GM23338 (cell line): ENCODE measurements around the gene DELE1. TPM values are rescaled to one million over a fixed set of nuclear protein-coding genes. Genes with fewer than 3 reads are reported as not detected.

Source experiments
- ATAC-seq: fragments of 200-7000 bp; cut with Tn5 transposase; 3 replicates; pipeline ENCODE4 v1.9.1; 2020
- DNase-seq: peaks from one replicate; pipeline ENCODE4 v3.0.0-alpha.2; 2015; ENCODE audit warnings: low spot score
- H2AFZ ChIP-seq: fragments of 200-600 bp; sonication (generic); 2 replicates; pipeline ENCODE4 v1.8.0; 2016; ENCODE audit warnings: antibody characterized with exemption, mild to moderate bottlenecking, moderate library complexity
- H3F3A ChIP-seq: fragments of 200-600 bp; sonication (generic); replicated peaks from 2 replicates; pipeline ENCODE4 v1.8.0; 2017; ENCODE audit warnings: antibody characterized with exemption, mixed run types, low read depth
- H3K27ac ChIP-seq: fragments of 200-600 bp; sonication (generic); 2 replicates; pipeline ENCODE4 v1.6.1; 2016; ENCODE audit warnings: low read depth
- H3K27me3 ChIP-seq: fragments of 200-600 bp; sonication (generic); 2 replicates; pipeline ENCODE4 v1.8.0; 2016; ENCODE audit warnings: mild to moderate bottlenecking, mixed run types, moderate library complexity; ENCODE audit not compliant: insufficient read depth
- H3K36me3 ChIP-seq: fragments of 200-600 bp; sonication (generic); 2 replicates; pipeline ENCODE4 v1.8.0; 2016; ENCODE audit warnings: mild to moderate bottlenecking; ENCODE audit not compliant: insufficient read depth
- H3K4me1 ChIP-seq: fragments of 200-600 bp; sonication (generic); 2 replicates; pipeline ENCODE4 v1.8.0; 2016; ENCODE audit warnings: mild to moderate bottlenecking, moderate library complexity; ENCODE audit not compliant: insufficient read depth
- H3K4me2 ChIP-seq: fragments of 200-600 bp; sonication (generic); 2 replicates; pipeline ENCODE4 v1.7.1; 2017; ENCODE audit warnings: mixed run types
- H3K4me3 ChIP-seq: fragments of 200-600 bp; sonication (generic); 2 replicates; pipeline ENCODE4 v1.6.1; 2016; ENCODE audit warnings: mixed run types
- H3K79me2 ChIP-seq: fragments of 200-600 bp; sonication (generic); replicated peaks from 2 replicates; pipeline ENCODE4 v1.8.0; 2017; ENCODE audit warnings: mild to moderate bottlenecking; ENCODE audit not compliant: insufficient read depth
- H3K9me2 ChIP-seq: fragments of 200-600 bp; sonication (generic); 2 replicates; pipeline ENCODE4 v1.8.0; 2017; ENCODE audit not compliant: insufficient read depth
- H4K20me1 ChIP-seq: fragments of 200-600 bp; sonication (generic); replicated peaks from 2 replicates; pipeline ENCODE4 v1.8.0; 2017; ENCODE audit warnings: mild to moderate bottlenecking; ENCODE audit not compliant: insufficient read depth
- H3K27ac Mint-ChIP-seq: 2 replicates; pipeline ENCODE4 v1.8.0; 2020; ENCODE audit warnings: inconsistent platforms, mild to moderate bottlenecking, moderate library complexity, mixed read lengths
- H3K27me3 Mint-ChIP-seq: 3 replicates; pipeline ENCODE4 v1.8.0; 2022; ENCODE audit warnings: low read depth, mild to moderate bottlenecking, moderate library complexity, mixed read lengths, inconsistent platforms; ENCODE audit not compliant: insufficient read depth, poor library complexity
- H3K36me3 Mint-ChIP-seq: 3 replicates; pipeline ENCODE4 v1.8.0; 2021; ENCODE audit warnings: low read depth, mild to moderate bottlenecking, inconsistent platforms, moderate library complexity, mixed read lengths
- H3K4me1 Mint-ChIP-seq: 3 replicates; pipeline ENCODE4 v1.8.0; 2020; ENCODE audit warnings: mild to moderate bottlenecking, inconsistent platforms, mixed read lengths
- H3K4me3 Mint-ChIP-seq: 3 replicates; pipeline ENCODE4 v1.8.0; 2021; ENCODE audit warnings: moderate library complexity, mild to moderate bottlenecking, inconsistent platforms, mixed read lengths
- H3K9me3 Mint-ChIP-seq: 3 replicates; pipeline ENCODE4 v1.8.0; 2020; ENCODE audit warnings: moderate library complexity, mild to moderate bottlenecking, inconsistent platforms, mixed read lengths
- CREB1 ChIP-seq: fragments of 250-450 bp; sonication (Bioruptor Pico); IDR thresholded peaks from 2 replicates; pipeline ENCODE4 v1.5.0; 2020; ENCODE audit warnings: low read depth, mild to moderate bottlenecking, moderate library complexity
- EZH2 ChIP-seq: fragments of 200-600 bp; sonication (generic); IDR thresholded peaks from one replicate; pipeline ENCODE4 v1.8.0; 2017; ENCODE audit warnings: antibody characterized with exemption, mild to moderate bottlenecking, low read depth; ENCODE audit not compliant: unreplicated experiment
- EZH2phosphoT487 ChIP-seq: fragments of 200-600 bp; sonication (generic); IDR thresholded peaks from one replicate; pipeline ENCODE4 v1.8.1; 2018; ENCODE audit warnings: antibody characterized with exemption; ENCODE audit not compliant: unreplicated experiment
- JUNB ChIP-seq: IDR thresholded peaks from one replicate; pipeline ENCODE4 v1.6.1; 2016; ENCODE audit warnings: antibody characterized with exemption; ENCODE audit not compliant: unreplicated experiment
- POLR2AphosphoS5 ChIP-seq: IDR thresholded peaks from 2 replicates; pipeline ENCODE4 v1.6.1; 2016; ENCODE audit warnings: antibody characterized with exemption, low read depth
- REST ChIP-seq: IDR thresholded peaks from one replicate; pipeline ENCODE4 v1.6.1; 2018; ENCODE audit warnings: antibody characterized with exemption; ENCODE audit not compliant: unreplicated experiment
- ZNF114 ChIP-seq: fragments of 250-450 bp; sonication (Bioruptor Pico); IDR thresholded peaks from 2 replicates; pipeline ENCODE4 v1.5.0; 2020; ENCODE audit warnings: mild to moderate bottlenecking, moderate library complexity
- ZNF331 ChIP-seq: fragments of 250-450 bp; sonication (Bioruptor Pico); IDR thresholded peaks from 2 replicates; pipeline ENCODE4 v1.5.0; 2020; ENCODE audit warnings: low read depth, mild to moderate bottlenecking, moderate library complexity
- ZNF462 ChIP-seq: fragments of 250-450 bp; sonication (Bioruptor Pico); IDR thresholded peaks from 2 replicates; pipeline ENCODE4 v1.5.0; 2020; ENCODE audit warnings: mild to moderate bottlenecking, moderate library complexity
- polyA plus RNA-seq: library from polyadenylated mRNA; unstranded; fragments of >200 nt; fragmentation: Nextera tagmentation; extraction: Ambion mirVana; gene quantifications from 2 replicates; pipeline ENCODE4 v1.2.1, GENCODE V29; 2016
- total RNA-seq: library from RNA; depleted of rRNA; stranded (reverse); fragments of >200 nt; shearing (Covaris generic); gene quantifications from 2 replicates; pipeline ENCODE4 v1.2.3, GENCODE V29; 2014

DELE1 gene
- total and polyA plus RNA-seq, 2 experiments from 2014 or later, result 26.9 to 62.2 TPM

DNA sequence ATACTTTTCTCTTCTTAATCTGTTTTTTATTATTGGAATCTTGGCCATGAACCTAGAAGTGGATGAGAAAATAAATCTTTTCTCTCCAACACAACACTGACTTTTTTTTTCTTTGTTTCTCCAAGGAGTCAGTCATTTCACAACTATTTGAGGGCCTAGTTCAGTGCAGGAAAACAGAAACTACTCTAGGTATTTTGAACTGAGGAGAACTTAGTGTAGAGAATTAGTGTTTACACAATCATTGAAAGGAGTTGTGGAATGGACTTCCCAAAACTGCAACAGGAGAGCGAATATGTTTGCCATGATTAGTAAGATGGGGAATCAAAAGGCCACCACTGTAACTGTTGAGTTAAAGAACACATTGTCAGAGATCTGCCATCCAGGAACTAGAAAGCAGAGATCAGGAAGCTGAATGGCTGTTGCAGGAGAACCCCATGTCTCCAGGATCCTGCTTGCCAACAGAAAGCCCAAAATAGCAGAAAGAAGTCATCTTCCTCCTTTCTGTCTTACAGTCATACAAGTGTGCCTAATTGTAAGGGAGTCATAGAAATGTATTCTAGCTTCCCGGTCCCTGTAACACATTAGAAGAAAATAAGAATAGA is 25.1 kb upstream of the DELE1 start:
- H3K27ac ChIP-seq, result no peak overlapping the region
- TF ChIP-seq JUNB (no peak), ZNF462 (CRISPR knock-in tag) (no peak), EZH2phosphoT487 (no peak), POLR2AphosphoS5 (no peak), REST (no peak), ZNF114 (CRISPR knock-in tag) (no peak), CREB1 (CRISPR knock-in tag) (no peak), EZH2 (no peak), ZNF331 (CRISPR knock-in tag) (no peak)
- no peaks in the 10 kb centered on the region for H3K79me2 ChIP-seq
- H2AFZ ChIP-seq, result no peak overlapping the region
- Mint-ChIP-seq H3K36me3 (peaks cover 3% of the 10 kb centered on the region; the same call in 1 of the 3 replicates), H3K27me3 (no peaks in the 10 kb centered on the region), H3K4me3 (no peak overlapping the region), H3K4me1 (peaks cover 13% of the 10 kb centered on the region; the same call in 1 of the 3 replicates), H3K9me3 (peaks cover 2% of the 10 kb centered on the region; the same call in 1 of the 3 replicates), H3K27ac (no peak overlapping the region)
- no peak for ATAC-seq
- H3K4me3 ChIP-seq, result no peak overlapping the region
- DNase-seq, result no peak
- no peaks in the 10 kb centered on the region for H3F3A ChIP-seq
- H3K27me3 ChIP-seq, result no peaks in the 10 kb centered on the region
- no peak overlapping the region for H3K4me2 ChIP-seq
- no peaks in the 10 kb centered on the region for H4K20me1 ChIP-seq
- H3K4me1 ChIP-seq, result peaks cover 7% of the 10 kb centered on the region
- no peaks in the 10 kb centered on the region for H3K36me3 ChIP-seq
- no peaks in the 10 kb centered on the region for H3K9me2 ChIP-seq
